ENCODE results near the gene SMARCA1. TPM values are rescaled to one million over a fixed set of nuclear protein-coding genes. Genes with fewer than 3 reads are reported as not detected.

The SMARCA1 gene
- total RNA-seq, 1 experiment from 2014 or later = 46.1 TPM

DNA sequence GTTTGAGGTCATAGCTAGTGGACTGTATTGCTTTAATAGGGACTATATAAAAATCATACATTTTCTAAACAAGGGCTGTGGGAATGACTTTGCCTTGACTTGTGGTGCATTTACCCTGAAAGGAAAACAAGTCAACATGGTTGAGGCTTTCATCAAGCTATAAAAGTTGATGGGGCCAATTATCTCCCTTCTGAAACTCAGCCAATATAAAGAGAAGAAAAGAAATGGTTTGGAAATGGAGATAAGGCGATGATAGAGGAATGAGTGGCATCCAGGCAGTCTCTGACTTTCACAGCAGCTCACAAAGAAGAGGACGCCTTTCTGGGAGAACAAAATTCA is 118.7 kb downstream of the SMARCA1 start:
- CTCF ChIA-PET = no interaction called here
- ATAC-seq (no peak), DNase-seq (ENCODE audit: low spot score) (no peak)
- Mint-ChIP-seq H3K27ac (no peak overlapping the region), H3K4me3 (no peak overlapping the region), H3K9me3 (peaks cover 3% of the 10 kb centered on the region; the same call in 1 of the 2 replicates), H3K36me3 (no peaks in the 10 kb centered on the region), H3K4me1 (peaks cover 17% of the 10 kb centered on the region), H3K27me3 (ENCODE audit: low read depth) (no peaks in the 10 kb centered on the region)
- POLR2A ChIA-PET = no interaction called here
- TF ChIP-seq, protein P1, sequence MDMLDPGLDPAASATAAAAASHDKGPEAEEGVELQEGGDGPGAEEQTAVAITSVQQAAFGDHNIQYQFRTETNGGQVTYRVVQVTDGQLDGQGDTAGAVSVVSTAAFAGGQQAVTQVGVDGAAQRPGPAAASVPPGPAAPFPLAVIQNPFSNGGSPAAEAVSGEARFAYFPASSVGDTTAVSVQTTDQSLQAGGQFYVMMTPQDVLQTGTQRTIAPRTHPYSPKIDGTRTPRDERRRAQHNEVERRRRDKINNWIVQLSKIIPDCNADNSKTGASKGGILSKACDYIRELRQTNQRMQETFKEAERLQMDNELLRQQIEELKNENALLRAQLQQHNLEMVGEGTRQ (CRISPR knock-in tag; IDR thresholded peaks at IDR 0.05) = no peak
- TF ChIP-seq FOXK1 (CRISPR knock-in tag; IDR thresholded peaks at IDR 0.05) (no peak), NR2C2 (CRISPR knock-in tag; IDR thresholded peaks at IDR 0.05) (no peak), MYBL2 (CRISPR knock-in tag; IDR thresholded peaks at IDR 0.05) (no peak), ZNF416 (CRISPR knock-in tag; IDR thresholded peaks at IDR 0.05) (no peak), NR1H2 (CRISPR knock-in tag; IDR thresholded peaks at IDR 0.05) (no peak), TEAD1 (CRISPR knock-in tag; IDR thresholded peaks at IDR 0.05) (no peak), JAZF1 (CRISPR knock-in tag; IDR thresholded peaks at IDR 0.05) (no peak), ZNF138 (CRISPR knock-in tag; conservative IDR thresholded peaks at IDR 0.05) (no peak), NFATC4 (CRISPR knock-in tag; IDR thresholded peaks at IDR 0.05) (no peak), ZNF219 (CRISPR knock-in tag; IDR thresholded peaks at IDR 0.05; ENCODE audit: borderline replicate concordance) (no peak), ZNF396 (CRISPR knock-in tag; IDR thresholded peaks at IDR 0.05; ENCODE audit: borderline replicate concordance) (no peak), NR3C1 (CRISPR knock-in tag; conservative IDR thresholded peaks at IDR 0.05; ENCODE audit: low read depth) (no peak)
- TF ChIP-seq, protein P2, sequence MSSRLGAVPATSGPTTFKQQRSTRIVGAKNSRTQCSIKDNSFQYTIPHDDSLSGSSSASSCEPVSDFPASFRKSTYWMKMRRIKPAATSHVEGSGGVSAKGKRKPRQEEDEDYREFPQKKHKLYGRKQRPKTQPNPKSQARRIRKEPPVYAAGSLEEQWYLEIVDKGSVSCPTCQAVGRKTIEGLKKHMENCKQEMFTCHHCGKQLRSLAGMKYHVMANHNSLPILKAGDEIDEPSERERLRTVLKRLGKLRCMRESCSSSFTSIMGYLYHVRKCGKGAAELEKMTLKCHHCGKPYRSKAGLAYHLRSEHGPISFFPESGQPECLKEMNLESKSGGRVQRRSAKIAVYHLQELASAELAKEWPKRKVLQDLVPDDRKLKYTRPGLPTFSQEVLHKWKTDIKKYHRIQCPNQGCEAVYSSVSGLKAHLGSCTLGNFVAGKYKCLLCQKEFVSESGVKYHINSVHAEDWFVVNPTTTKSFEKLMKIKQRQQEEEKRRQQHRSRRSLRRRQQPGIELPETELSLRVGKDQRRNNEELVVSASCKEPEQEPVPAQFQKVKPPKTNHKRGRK (CRISPR knock-in tag; IDR thresholded peaks at IDR 0.05; ENCODE audit: borderline replicate concordance) = no peak
- TF ChIP-seq, protein P3, sequence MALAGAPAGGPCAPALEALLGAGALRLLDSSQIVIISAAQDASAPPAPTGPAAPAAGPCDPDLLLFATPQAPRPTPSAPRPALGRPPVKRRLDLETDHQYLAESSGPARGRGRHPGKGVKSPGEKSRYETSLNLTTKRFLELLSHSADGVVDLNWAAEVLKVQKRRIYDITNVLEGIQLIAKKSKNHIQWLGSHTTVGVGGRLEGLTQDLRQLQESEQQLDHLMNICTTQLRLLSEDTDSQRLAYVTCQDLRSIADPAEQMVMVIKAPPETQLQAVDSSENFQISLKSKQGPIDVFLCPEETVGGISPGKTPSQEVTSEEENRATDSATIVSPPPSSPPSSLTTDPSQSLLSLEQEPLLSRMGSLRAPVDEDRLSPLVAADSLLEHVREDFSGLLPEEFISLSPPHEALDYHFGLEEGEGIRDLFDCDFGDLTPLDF (CRISPR knock-in tag; IDR thresholded peaks at IDR 0.05) = no peak
- TF ChIP-seq, protein P4, sequence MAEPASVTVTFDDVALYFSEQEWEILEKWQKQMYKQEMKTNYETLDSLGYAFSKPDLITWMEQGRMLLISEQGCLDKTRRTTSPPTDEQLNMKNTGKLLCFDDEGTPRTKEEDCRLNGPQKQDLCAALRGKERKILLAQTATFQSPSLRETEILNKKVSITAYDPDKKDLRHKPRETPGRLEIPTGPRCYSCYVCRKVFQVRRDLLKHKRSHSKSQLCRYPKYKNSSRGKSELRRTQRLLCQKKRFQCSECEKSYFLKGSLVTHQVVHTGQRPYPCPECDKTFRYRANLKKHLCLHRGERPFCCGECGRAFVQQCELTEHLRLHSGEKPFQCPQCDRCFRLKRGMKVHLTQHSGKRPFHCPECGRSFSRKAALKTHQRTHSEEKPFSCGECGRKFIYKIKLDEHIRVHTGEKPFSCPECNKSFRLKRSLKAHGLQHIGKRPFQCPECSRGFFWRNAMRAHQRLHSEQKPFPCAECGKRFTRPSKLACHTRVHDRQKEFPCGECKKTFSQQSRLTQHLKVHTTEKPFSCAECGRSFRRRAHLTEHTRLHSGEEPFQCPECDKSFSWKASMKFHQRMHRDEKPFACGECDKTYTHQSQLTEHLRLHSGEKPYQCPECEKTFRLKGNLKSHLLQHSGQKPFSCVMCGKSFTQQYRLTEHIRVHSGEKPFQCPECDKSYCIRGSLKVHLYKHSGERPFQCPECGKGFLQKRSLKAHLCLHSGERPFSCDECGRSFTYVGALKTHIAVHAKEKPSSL (CRISPR knock-in tag; conservative IDR thresholded peaks at IDR 0.05) = no peak
- TF ChIP-seq, protein P5, sequence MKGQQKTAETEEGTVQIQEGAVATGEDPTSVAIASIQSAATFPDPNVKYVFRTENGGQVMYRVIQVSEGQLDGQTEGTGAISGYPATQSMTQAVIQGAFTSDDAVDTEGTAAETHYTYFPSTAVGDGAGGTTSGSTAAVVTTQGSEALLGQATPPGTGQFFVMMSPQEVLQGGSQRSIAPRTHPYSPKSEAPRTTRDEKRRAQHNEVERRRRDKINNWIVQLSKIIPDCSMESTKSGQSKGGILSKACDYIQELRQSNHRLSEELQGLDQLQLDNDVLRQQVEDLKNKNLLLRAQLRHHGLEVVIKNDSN (CRISPR knock-in tag; IDR thresholded peaks at IDR 0.05) = no peak
- TF ChIP-seq, protein P6, sequence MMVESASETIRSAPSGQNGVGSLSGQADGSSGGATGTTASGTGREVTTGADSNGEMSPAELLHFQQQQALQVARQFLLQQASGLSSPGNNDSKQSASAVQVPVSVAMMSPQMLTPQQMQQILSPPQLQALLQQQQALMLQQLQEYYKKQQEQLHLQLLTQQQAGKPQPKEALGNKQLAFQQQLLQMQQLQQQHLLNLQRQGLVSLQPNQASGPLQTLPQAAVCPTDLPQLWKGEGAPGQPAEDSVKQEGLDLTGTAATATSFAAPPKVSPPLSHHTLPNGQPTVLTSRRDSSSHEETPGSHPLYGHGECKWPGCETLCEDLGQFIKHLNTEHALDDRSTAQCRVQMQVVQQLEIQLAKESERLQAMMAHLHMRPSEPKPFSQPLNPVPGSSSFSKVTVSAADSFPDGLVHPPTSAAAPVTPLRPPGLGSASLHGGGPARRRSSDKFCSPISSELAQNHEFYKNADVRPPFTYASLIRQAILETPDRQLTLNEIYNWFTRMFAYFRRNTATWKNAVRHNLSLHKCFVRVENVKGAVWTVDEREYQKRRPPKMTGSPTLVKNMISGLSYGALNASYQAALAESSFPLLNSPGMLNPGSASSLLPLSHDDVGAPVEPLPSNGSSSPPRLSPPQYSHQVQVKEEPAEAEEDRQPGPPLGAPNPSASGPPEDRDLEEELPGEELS (CRISPR knock-in tag; IDR thresholded peaks at IDR 0.05) = no peak
- TF ChIP-seq, protein P7, sequence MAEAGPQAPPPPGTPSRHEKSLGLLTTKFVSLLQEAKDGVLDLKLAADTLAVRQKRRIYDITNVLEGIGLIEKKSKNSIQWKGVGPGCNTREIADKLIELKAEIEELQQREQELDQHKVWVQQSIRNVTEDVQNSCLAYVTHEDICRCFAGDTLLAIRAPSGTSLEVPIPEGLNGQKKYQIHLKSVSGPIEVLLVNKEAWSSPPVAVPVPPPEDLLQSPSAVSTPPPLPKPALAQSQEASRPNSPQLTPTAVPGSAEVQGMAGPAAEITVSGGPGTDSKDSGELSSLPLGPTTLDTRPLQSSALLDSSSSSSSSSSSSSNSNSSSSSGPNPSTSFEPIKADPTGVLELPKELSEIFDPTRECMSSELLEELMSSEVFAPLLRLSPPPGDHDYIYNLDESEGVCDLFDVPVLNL (CRISPR knock-in tag; IDR thresholded peaks at IDR 0.05; ENCODE audit: borderline replicate concordance, low read depth) = no peak
- TF ChIP-seq, protein P8, sequence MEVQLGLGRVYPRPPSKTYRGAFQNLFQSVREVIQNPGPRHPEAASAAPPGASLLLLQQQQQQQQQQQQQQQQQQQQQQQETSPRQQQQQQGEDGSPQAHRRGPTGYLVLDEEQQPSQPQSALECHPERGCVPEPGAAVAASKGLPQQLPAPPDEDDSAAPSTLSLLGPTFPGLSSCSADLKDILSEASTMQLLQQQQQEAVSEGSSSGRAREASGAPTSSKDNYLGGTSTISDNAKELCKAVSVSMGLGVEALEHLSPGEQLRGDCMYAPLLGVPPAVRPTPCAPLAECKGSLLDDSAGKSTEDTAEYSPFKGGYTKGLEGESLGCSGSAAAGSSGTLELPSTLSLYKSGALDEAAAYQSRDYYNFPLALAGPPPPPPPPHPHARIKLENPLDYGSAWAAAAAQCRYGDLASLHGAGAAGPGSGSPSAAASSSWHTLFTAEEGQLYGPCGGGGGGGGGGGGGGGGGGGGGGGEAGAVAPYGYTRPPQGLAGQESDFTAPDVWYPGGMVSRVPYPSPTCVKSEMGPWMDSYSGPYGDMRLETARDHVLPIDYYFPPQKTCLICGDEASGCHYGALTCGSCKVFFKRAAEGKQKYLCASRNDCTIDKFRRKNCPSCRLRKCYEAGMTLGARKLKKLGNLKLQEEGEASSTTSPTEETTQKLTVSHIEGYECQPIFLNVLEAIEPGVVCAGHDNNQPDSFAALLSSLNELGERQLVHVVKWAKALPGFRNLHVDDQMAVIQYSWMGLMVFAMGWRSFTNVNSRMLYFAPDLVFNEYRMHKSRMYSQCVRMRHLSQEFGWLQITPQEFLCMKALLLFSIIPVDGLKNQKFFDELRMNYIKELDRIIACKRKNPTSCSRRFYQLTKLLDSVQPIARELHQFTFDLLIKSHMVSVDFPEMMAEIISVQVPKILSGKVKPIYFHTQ (CRISPR knock-in tag; IDR thresholded peaks at IDR 0.05) = no peak

Data from WTC11 (cell line).